Thyroid gland (tissue), 4 donors: Measurements from ENCODE around the gene ALDH1A2. TPM values are rescaled to one million over a fixed set of nuclear protein-coding genes. Genes with fewer than 3 reads are reported as not detected.

Source experiments
- DNase-seq, 2 donors: peaks; one replicate each; pipeline ENCODE4 v3.0.0-alpha.2; 2019
- H3K27ac ChIP-seq, 3 donors: fragments of 200-600 bp; sonication (generic); 1 replicate in 2 of 3; 2 replicates in 1 of 3; pipeline ENCODE4 v1.5.1; 2016 to 2019; ENCODE audit warnings: mild to moderate bottlenecking in 1 of 3, moderate library complexity in 1 of 3
- H3K27me3 ChIP-seq: fragments of 200-600 bp; sonication (generic); one replicate; pipeline ENCODE4 v1.5.1; 2019
- H3K36me3 ChIP-seq, 2 donors: fragments of 200-600 bp; sonication (generic); one replicate each; pipeline ENCODE4 v1.5.1; 2016 to 2019
- H3K4me1 ChIP-seq, 2 donors: fragments of 200-600 bp; sonication (generic); one replicate each; pipeline ENCODE4 v1.5.1; 2017 to 2019
- H3K4me3 ChIP-seq, 3 donors: fragments of 200-600 bp; sonication (generic); replicated peaks in 1 of 3; 1 replicate in 2 of 3; 2 replicates in 1 of 3; pipeline ENCODE4 v1.5.1; 2016; ENCODE audit warnings: mild to moderate bottlenecking in 1 of 3
- H3K9me3 ChIP-seq: fragments of 200-600 bp; sonication (generic); one replicate; pipeline ENCODE4 v1.5.1; 2017
- POLR2A ChIP-seq, 2 donors: fragments of 450-650 bp; IDR thresholded peaks; one replicate each; pipeline ENCODE4 v1.6.1; 2017; ENCODE audit warnings: antibody characterized with exemption in 2 of 2, mild to moderate bottlenecking in 2 of 2, moderate library complexity in 1 of 2
- WGBS, 2 donors: methylation state at CpG; one replicate each; pipeline ENCODE4 v1.1.5; 2017; 5-methylcytosine and 5-hydroxymethylcytosine counted together
- intact Hi-C: fragments of 100-400 bp; cut with DNase I; formaldehyde crosslinking; loops from one replicate; pipeline ENCODE4 v1.15.1; 2023
- total RNA-seq, 4 donors: library from RNA; depleted of rRNA; stranded (reverse); fragments of >200 nt; gene quantifications; one replicate each; pipeline ENCODE4 v1.2.3, GENCODE V29; 2016
- TF ChIP-seq, protein P1 (sequence below), 6 experiments: fragments of 200-600 bp in 3 of 6; fragments of 450-650 bp in 3 of 6; sonication (generic) in 3 of 6; IDR thresholded peaks; one replicate each; pipeline ENCODE4 v1.5.1; 2016 to 2019; ENCODE audit warnings: antibody characterized with exemption in 6 of 6, mild to moderate bottlenecking in 2 of 6, inconsistent platforms in 1 of 6, moderate library complexity in 1 of 6

ALDH1A2 gene
- total RNA-seq, 4 donors from 2014 or later = 0.98 to 12.4 (median 7.3) TPM

DNA sequence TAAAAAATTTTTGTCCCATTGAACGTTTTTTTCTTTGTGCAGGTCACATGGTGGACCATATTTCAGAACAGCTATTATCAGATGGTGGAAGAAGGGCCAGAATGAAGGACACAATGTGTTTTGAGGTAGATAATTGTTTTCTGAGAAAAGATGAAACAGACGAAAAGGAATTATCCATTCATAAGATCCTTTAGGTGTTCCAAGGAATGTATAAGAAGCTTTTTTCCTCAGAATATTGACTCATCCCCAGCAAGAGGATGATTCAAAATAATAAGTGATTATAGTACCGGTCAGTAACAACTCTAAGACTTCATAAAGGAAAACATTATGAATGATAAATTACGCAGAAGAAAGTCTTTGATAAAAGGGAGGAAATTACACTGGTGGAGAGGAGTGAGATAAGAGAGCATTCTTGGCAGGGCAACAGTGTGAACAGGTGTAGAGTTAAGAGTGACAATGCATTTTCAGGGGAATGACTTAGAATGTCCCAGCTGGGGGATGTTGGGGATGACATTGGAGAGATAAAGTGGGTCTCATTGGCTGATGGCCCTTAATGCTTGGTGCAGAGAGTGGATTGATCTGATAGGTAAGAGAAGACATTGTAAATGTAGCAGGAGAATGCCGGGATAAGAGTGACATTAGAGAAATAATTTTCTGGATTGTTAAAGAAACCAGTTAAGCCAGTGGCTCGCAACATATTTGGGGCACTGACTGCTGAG, 45.6 kb upstream of the ALDH1A2 start:
- DNase-seq = no peak
- WGBS, 2 donors = 85 to 88% methylated on average over 6 of the region's 6 CpGs
- intact Hi-C loops = no loop called here

DNA sequence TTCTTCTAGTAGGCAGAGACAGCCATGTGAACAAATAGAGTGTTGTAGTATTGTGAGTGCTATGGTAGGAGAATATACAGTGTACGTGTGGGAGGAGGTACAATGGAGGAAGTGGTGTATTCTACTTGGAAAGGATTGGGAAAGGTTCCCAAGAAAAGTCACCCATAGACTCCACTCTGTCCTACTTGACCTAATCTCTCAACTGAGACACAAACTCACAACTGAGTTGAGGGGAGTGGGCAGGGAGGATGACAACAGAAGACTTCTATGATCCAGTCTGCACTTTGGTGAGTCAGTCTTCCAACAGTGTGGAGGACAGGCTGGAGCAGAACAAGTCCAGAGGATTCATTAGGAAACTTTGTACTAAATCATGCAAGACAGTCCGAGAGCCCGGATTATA, 43.9 kb upstream of the ALDH1A2 start:
- no peaks in the 10 kb centered on the region for H3K27me3 ChIP-seq
- no peak overlapping the region for H3K27ac ChIP-seq
- TF ChIP-seq, protein P1, sequence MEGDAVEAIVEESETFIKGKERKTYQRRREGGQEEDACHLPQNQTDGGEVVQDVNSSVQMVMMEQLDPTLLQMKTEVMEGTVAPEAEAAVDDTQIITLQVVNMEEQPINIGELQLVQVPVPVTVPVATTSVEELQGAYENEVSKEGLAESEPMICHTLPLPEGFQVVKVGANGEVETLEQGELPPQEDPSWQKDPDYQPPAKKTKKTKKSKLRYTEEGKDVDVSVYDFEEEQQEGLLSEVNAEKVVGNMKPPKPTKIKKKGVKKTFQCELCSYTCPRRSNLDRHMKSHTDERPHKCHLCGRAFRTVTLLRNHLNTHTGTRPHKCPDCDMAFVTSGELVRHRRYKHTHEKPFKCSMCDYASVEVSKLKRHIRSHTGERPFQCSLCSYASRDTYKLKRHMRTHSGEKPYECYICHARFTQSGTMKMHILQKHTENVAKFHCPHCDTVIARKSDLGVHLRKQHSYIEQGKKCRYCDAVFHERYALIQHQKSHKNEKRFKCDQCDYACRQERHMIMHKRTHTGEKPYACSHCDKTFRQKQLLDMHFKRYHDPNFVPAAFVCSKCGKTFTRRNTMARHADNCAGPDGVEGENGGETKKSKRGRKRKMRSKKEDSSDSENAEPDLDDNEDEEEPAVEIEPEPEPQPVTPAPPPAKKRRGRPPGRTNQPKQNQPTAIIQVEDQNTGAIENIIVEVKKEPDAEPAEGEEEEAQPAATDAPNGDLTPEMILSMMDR (IDR thresholded peaks at IDR 0.05) = no peak
- TF ChIP-seq POLR2A (IDR thresholded peaks at IDR 0.05) = no peak
- H3K4me3 ChIP-seq = no peak overlapping the region
- DNase-seq = no peak
- H3K4me1 ChIP-seq = peaks cover 0 to 3% of the 10 kb centered on the region in 2 donors
- H3K9me3 ChIP-seq = no peaks in the 10 kb centered on the region
- 92 to 94% methylated on average over 3 of the region's 3 CpGs for WGBS, 2 donors
- H3K36me3 ChIP-seq = no peaks in the 10 kb centered on the region
- intact Hi-C loops = no loop called here

More for the DNA sequence above, 45.6 kb upstream of the ALDH1A2 start:
- Histone ChIP-seq H3K27me3 (no peaks in the 10 kb centered on the region), H3K36me3 (no peaks in the 10 kb centered on the region), H3K4me1 (no peaks in the 10 kb centered on the region), H3K4me3 (no peak overlapping the region), H3K9me3 (no peaks in the 10 kb centered on the region), H3K27ac (no peak overlapping the region)
- TF ChIP-seq, protein P1 (IDR thresholded peaks at IDR 0.05) = no peak
- no peak for TF ChIP-seq POLR2A (IDR thresholded peaks at IDR 0.05)

DNA sequence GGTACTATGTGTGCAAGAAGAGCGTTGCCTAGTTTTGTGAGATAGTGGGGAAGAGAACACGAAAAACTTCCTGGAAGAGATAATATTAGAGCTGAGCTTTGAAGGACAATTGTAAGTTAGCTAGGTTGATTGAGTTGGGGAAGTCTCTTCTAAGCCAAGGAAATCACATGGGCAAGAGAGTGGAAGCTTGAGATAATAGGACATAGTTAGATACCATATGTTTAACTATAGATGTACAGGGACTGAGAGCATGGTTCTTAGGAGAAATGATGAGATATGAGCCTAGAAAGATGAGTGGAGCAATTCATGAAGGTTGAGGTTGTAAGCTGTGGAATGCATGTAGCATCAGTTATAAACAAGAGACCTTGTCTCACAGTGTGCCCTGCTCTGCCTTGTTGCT, 42.6 kb upstream of the ALDH1A2 start:
- no peaks in the 10 kb centered on the region for H3K27me3 ChIP-seq
- DNase-seq = no peak
- no peak overlapping the region for H3K4me3 ChIP-seq
- no peaks in the 10 kb centered on the region for H3K9me3 ChIP-seq
- intact Hi-C loops = no loop called here
- H3K4me1 ChIP-seq = peaks cover 0 to 3% of the 10 kb centered on the region in 2 donors
- H3K36me3 ChIP-seq = no peaks in the 10 kb centered on the region
- no peak for TF ChIP-seq POLR2A (IDR thresholded peaks at IDR 0.05)
- TF ChIP-seq, protein P1 (IDR thresholded peaks at IDR 0.05) = no peak
- H3K27ac ChIP-seq = no peak overlapping the region
- WGBS, 2 donors = 91 to 92% methylated on average over 2 of the region's 2 CpGs

DNA sequence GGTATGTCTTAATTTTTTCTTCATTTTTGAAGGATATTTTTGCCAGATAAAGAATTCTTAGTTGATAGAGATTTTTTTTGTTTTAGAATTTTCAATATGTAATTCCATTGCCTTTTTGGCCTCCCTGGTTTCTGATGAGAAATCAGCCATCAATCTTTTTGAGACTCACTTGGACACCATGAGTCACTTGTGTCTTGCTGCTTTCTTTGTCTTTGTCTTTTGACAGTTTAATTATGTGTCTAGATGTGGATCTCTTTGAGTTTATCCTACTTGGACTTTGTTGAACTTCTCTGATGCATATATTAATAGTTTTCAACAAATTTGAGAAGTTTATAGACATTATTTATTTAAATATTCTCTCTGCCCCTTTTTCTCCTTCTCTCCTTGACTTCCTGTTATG, 38.0 kb upstream of the ALDH1A2 start:
- Histone ChIP-seq H3K4me1 (peaks cover 0 to 3% of the 10 kb centered on the region in 2 donors), H3K4me3 (no peak overlapping the region), H3K36me3 (no peaks in the 10 kb centered on the region), H3K27ac (no peak overlapping the region), H3K27me3 (no peaks in the 10 kb centered on the region), H3K9me3 (no peaks in the 10 kb centered on the region)
- TF ChIP-seq, protein P1 (IDR thresholded peaks at IDR 0.05) = no peak
- TF ChIP-seq POLR2A (IDR thresholded peaks at IDR 0.05) = no peak
- no peak for DNase-seq
- intact Hi-C loops = no loop called here

DNA sequence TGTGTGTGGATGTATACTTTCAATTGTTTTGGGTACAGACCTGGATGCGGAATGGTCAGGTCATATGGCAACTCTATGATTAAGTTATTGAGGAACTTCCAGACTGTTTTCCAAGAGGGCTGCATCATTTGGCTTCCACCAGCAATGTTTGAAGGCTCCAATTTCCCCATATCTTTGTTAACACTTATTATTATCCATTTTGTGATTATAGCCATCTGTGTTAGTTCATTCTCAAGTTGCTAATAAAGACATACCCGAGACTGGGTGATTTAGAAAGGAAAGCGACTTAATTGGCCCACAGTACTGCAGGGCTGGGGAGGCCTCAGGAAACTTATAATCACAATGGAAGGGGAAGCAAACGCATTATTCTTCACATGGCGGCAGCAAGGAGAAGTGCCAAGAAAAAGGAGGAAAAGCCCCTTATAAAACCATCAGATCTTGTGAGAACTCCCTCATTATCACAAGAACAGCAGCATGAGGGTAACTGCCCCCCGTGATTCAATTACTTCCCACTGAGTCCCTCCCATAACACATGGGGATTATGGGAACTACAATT, 31.1 kb upstream of the ALDH1A2 start:
- no peak for DNase-seq
- intact Hi-C loops = no loop called here
- TF ChIP-seq, protein P1 (IDR thresholded peaks at IDR 0.05) = no peak
- TF ChIP-seq POLR2A (IDR thresholded peaks at IDR 0.05) = no peak
- Histone ChIP-seq H3K4me1 (no peaks in the 10 kb centered on the region), H3K27me3 (no peaks in the 10 kb centered on the region), H3K27ac (no peak overlapping the region), H3K9me3 (no peaks in the 10 kb centered on the region), H3K36me3 (no peaks in the 10 kb centered on the region), H3K4me3 (no peak overlapping the region)
- 88 to 91% methylated on average over 6 of the region's 6 CpGs for WGBS, 2 donors
